Activated naive CD4-positive, alpha-beta T cell treated with Interleukin-2 at 50 U/mL for 16 hours (primary cell): ENCODE data around the gene DCLRE1B.

Experiments
- DNase-seq: peaks from one replicate; pipeline ENCODE4 v3.0.0-alpha.2; 2020

DCLRE1B gene

GRCh38 chr1:113904674-113905434 is at the start of gene DCLRE1B, which contains the start of gene AP4B1:
TSS of gene DCLRE1B (plus strand) at chr1:113905326. CDS start at chr1:113905587, 261 bp downstream.
TSS of gene AP4B1 (minus strand) at chr1:113904799. CDS start at chr1:113904717, 82 bp downstream.
- DNase-seq, result peak; percentile 97

- DNase-seq, result no peak
Observed at GRCh38 chr1:113855630-113856400, 49.3 kb upstream of the DCLRE1B start.

- DNase-seq, result no peak
Observed at GRCh38 chr1:113856401-113856790, 48.7 kb upstream of the DCLRE1B start.

GRCh38 chr1:113857776-113858175 is 47.4 kb upstream of the DCLRE1B start:
- DNase-seq, result no peak

GRCh38 chr1:113858418-113858817 is 46.7 kb upstream of the DCLRE1B start:
- no peak for DNase-seq

- DNase-seq, result no peak
Observed at GRCh38 chr1:113858982-113859381, 46.1 kb upstream of the DCLRE1B start.

GRCh38 chr1:113859478-113860175 is 45.5 kb upstream of the DCLRE1B start:
- no peak for DNase-seq

GRCh38 chr1:113860891-113861290 is 44.2 kb upstream of the DCLRE1B start:
- DNase-seq, result no peak

- DNase-seq, result no peak
Observed at GRCh38 chr1:113861641-113862040, 43.5 kb upstream of the DCLRE1B start.

GRCh38 chr1:113868387-113869083 is 36.6 kb upstream of the DCLRE1B start:
- DNase-seq, result no peak

- no peak for DNase-seq
Observed at GRCh38 chr1:113870778-113871177, 34.3 kb upstream of the DCLRE1B start.

GRCh38 chr1:113871597-113872113 is 33.5 kb upstream of the DCLRE1B start, which contains the start of gene PTPN22:
TSS of gene PTPN22 (minus strand) at chr1:113871712.
- peak; percentile 83 for DNase-seq

- DNase-seq, result no peak
Observed at GRCh38 chr1:113872219-113872935, 32.7 kb upstream of the DCLRE1B start.

GRCh38 chr1:113874012-113874879 is 30.9 kb upstream of the DCLRE1B start:
- no peak for DNase-seq

- DNase-seq, result no peak
Observed at GRCh38 chr1:113875714-113876113, 29.4 kb upstream of the DCLRE1B start.

- DNase-seq, result no peak
Observed at GRCh38 chr1:113876176-113876575, 28.9 kb upstream of the DCLRE1B start.

GRCh38 chr1:113879739-113880038 is 25.4 kb upstream of the DCLRE1B start:
- DNase-seq, result no peak

GRCh38 chr1:113881661-113882060 is 23.5 kb upstream of the DCLRE1B start:
- DNase-seq, result no peak

GRCh38 chr1:113886417-113887401 is 18.4 kb upstream of the DCLRE1B start:
- DNase-seq, result no peak
